ENCODE data around the gene A4GALT. TPM values are rescaled to one million over a fixed set of nuclear protein-coding genes. Genes with fewer than 3 reads are reported as not detected.

A4GALT gene
- total RNA-seq, 2 experiments from 2014 or later = not detected

GRCh38 chr22:42699281-42699975 lies 21.2 kb downstream of the A4GALT start:
- H3K36me3 Mint-ChIP-seq (ENCODE audit: low read depth) = no peaks in the 10 kb centered on the region
- no peaks in the 10 kb centered on the region for H3K4me1 Mint-ChIP-seq
- DNase-seq (no peak), ATAC-seq (no peak)
- intact Hi-C loops (cut with DNase I, micrococcal nuclease) = no loop called here
- ChIA-PET POLR2A (interaction anchor here (0.6 kb wide), 2 partner anchors 33 to 84 kb away, joined by 5 to 8 read pairs; no protein-coding TSS in a partner anchor), CTCF (no interaction called here)
- no peaks in the 10 kb centered on the region for H3K27me3 Mint-ChIP-seq
- no peaks in the 10 kb centered on the region for H3K9me3 Mint-ChIP-seq (ENCODE audit: low read depth)
- no peak overlapping the region for H3K27ac Mint-ChIP-seq
- no peak overlapping the region for H3K4me3 Mint-ChIP-seq

DNA sequence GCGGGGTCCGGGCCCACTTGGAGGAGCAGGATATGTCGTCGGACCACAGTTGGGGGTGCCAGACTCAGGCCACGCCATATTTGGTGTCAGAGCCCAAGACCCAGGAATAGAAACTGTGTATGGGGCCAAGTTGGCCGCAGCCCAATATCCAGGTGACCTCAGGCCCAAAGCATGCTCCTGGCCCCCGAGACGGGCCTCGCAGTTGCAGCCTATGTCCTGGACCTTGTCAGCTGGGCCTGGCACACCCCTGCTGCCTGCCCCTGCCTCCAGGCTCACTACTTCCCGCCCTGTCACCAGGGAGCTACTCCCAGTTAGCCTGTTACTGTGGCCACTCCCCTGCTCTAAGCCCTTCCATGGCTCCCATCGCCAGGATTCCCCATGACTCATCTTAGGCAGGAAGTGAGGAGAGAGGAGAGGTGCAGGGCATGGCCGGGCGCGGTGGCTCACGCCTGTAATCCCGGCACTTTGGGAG lies 23.1 kb downstream of the A4GALT start:
- no peak overlapping the region for H3K27ac Mint-ChIP-seq
- no peaks in the 10 kb centered on the region for H3K4me1 Mint-ChIP-seq
- ATAC-seq (no peak), DNase-seq (no peak)
- POLR2A ChIA-PET = no interaction called here
- H3K27me3 Mint-ChIP-seq = no peaks in the 10 kb centered on the region
- intact Hi-C loops (cut with DNase I, micrococcal nuclease) = no loop called here
- no peaks in the 10 kb centered on the region for H3K36me3 Mint-ChIP-seq (ENCODE audit: low read depth)
- no peak overlapping the region for H3K4me3 Mint-ChIP-seq
- CTCF ChIA-PET = no interaction called here
- H3K9me3 Mint-ChIP-seq (ENCODE audit: low read depth) = no peaks in the 10 kb centered on the region

DNA sequence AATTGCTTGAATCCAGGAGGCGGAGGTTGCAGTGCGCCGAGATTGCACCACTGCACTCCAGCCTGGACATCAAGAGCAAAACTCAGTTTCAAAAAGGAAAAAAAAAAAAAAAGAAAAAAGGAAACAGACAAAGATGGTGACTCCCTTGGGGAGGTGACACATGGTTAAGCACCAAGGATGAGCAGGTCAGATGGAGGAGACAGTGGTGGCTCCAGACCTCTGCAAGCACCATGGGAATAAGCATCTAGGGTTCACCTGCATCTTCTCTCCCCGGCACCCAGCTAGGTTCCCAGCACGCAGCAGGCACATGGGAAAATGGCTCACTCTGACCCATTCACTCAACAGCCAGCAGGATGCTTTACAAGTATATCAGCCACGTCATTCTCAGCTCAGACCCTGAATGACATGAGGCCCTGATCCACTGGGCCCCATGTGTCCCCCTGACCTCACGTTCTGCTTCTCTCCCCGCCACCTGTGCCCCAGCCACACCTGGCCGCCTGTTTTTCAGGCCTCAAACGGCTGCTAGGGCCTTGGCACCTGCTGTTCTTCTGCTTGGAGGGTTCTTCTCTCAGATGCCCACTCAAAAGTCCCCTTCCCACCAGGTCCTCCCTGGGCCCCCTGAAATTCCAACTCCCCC lies 24.2 kb downstream of the A4GALT start:
- ChIA-PET CTCF (interaction anchor here (0.6 kb wide), 1 partner anchor 10 kb away, joined by 3 read pairs; no protein-coding TSS in a partner anchor), POLR2A (no interaction called here)
- no peak overlapping the region for H3K4me3 Mint-ChIP-seq
- no peaks in the 10 kb centered on the region for H3K4me1 Mint-ChIP-seq
- H3K27ac Mint-ChIP-seq = no peak overlapping the region
- H3K27me3 Mint-ChIP-seq = no peaks in the 10 kb centered on the region
- DNase-seq (no peak), ATAC-seq (no peak)
- no peaks in the 10 kb centered on the region for H3K9me3 Mint-ChIP-seq (ENCODE audit: low read depth)
- intact Hi-C loops (cut with DNase I, micrococcal nuclease) = no loop called here
- no peaks in the 10 kb centered on the region for H3K36me3 Mint-ChIP-seq (ENCODE audit: low read depth)

- H3K27me3 Mint-ChIP-seq = no peaks in the 10 kb centered on the region
- intact Hi-C loops (cut with DNase I, micrococcal nuclease) = no loop called here
- H3K4me1 Mint-ChIP-seq = no peaks in the 10 kb centered on the region
- ChIA-PET CTCF (no interaction called here), POLR2A (no interaction called here)
- ATAC-seq = no peak
- no peaks in the 10 kb centered on the region for H3K9me3 Mint-ChIP-seq (ENCODE audit: low read depth)
- H3K4me3 Mint-ChIP-seq = no peak overlapping the region
- H3K36me3 Mint-ChIP-seq (ENCODE audit: low read depth) = no peaks in the 10 kb centered on the region
- no peak for DNase-seq
- no peak overlapping the region for H3K27ac Mint-ChIP-seq
These were observed 25.4 kb downstream of the A4GALT start for GRCh38 chr22:42695294-42695693.

GRCh38 chr22:42693763-42694683 lies 26.6 kb downstream of the A4GALT start:
- H3K27ac Mint-ChIP-seq = no peak overlapping the region
- DNase-seq (no peak), ATAC-seq (no peak)
- ChIA-PET POLR2A (no interaction called here), CTCF (no interaction called here)
- no peaks in the 10 kb centered on the region for H3K9me3 Mint-ChIP-seq (ENCODE audit: low read depth)
- H3K4me3 Mint-ChIP-seq = no peak overlapping the region
- no peaks in the 10 kb centered on the region for H3K27me3 Mint-ChIP-seq
- no peaks in the 10 kb centered on the region for H3K36me3 Mint-ChIP-seq (ENCODE audit: low read depth)
- H3K4me1 Mint-ChIP-seq = no peaks in the 10 kb centered on the region
- intact Hi-C loops (cut with DNase I, micrococcal nuclease) = no loop called here

- no peak for ATAC-seq
- Mint-ChIP-seq H3K4me1 (no peaks in the 10 kb centered on the region), H3K9me3 (ENCODE audit: low read depth) (no peaks in the 10 kb centered on the region), H3K27me3 (no peaks in the 10 kb centered on the region), H3K36me3 (ENCODE audit: low read depth) (no peaks in the 10 kb centered on the region), H3K27ac (no peak overlapping the region), H3K4me3 (no peak overlapping the region)
- no peak for DNase-seq
- intact Hi-C loops (cut with DNase I, micrococcal nuclease) = no loop called here
- ChIA-PET CTCF (no interaction called here), POLR2A (no interaction called here)
These were observed 27.5 kb downstream of the A4GALT start for GRCh38 chr22:42693055-42693762.

DNA sequence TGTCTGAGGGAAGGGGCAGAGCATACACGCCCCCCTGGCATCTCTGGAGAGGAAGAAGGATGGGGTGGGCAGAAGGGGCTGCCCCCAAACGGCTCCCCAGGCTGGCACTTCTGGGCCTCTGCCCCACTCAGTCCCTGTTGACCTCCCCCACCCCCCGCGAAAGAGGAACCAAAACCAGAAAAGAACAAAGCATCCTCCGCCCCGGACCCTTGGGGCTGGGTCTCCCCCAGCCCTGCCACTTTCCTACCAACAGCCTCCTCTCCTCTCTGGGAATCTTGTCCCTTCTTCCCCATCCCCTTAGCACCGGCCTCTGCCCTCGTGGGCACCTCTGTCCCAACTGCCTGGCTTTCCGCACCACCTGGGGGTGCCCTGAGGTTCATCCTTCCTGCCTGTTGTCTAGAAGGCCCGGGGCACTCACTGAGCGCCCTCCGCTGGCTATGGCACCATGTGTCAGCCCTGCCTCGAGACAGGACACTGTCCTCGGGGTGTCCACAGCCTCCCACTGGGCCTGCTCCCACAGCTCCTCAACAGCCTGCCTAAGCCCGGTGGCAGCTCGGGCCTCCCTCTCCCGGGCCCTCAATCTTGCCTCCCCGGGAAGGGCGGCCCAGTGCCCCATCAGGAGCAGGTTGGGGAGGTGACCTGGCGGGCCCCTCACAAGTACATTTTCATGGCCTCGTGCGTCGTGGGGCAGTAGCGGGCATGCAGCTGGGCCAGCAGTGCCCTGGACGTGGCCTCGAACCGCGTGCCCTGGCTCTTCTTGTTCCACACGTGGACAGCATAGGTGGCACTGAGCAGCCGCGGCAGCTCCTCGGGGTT lies 28.2 kb downstream of the A4GALT start:
- Mint-ChIP-seq H3K27me3 (no peaks in the 10 kb centered on the region), H3K4me3 (no peak overlapping the region), H3K36me3 (ENCODE audit: low read depth) (no peaks in the 10 kb centered on the region), H3K4me1 (no peaks in the 10 kb centered on the region), H3K27ac (no peak overlapping the region), H3K9me3 (ENCODE audit: low read depth) (no peaks in the 10 kb centered on the region)
- intact Hi-C loops (cut with DNase I, micrococcal nuclease) = no loop called here
- DNase-seq (peak; percentile 13), ATAC-seq (no peak)
- ChIA-PET CTCF (no interaction called here), POLR2A (interaction anchor here (0.6 kb wide), 1 partner anchor 71 kb away, joined by 3 read pairs; no protein-coding TSS in a partner anchor)

- no peaks in the 10 kb centered on the region for H3K4me1 Mint-ChIP-seq
- ATAC-seq = no peak
- intact Hi-C loops (cut with DNase I, micrococcal nuclease) = no loop called here
- CTCF ChIA-PET = no interaction called here
- H3K27ac Mint-ChIP-seq = no peak overlapping the region
- H3K4me3 Mint-ChIP-seq = no peak overlapping the region
- POLR2A ChIA-PET = interaction anchor here (0.5 kb wide), 1 partner anchor 11 kb away, joined by 3 read pairs; no protein-coding TSS in a partner anchor
- DNase-seq = no peak
- no peaks in the 10 kb centered on the region for H3K36me3 Mint-ChIP-seq (ENCODE audit: low read depth)
- no peaks in the 10 kb centered on the region for H3K27me3 Mint-ChIP-seq
- no peaks in the 10 kb centered on the region for H3K9me3 Mint-ChIP-seq (ENCODE audit: low read depth)
These were observed 29.2 kb downstream of the A4GALT start for GRCh38 chr22:42691440-42691839.

- H3K4me3 Mint-ChIP-seq = no peak overlapping the region
- no peaks in the 10 kb centered on the region for H3K9me3 Mint-ChIP-seq (ENCODE audit: low read depth)
- no peak for ATAC-seq
- no peak for DNase-seq
- intact Hi-C loops (cut with DNase I, micrococcal nuclease) = no loop called here
- no peaks in the 10 kb centered on the region for H3K36me3 Mint-ChIP-seq (ENCODE audit: low read depth)
- no peaks in the 10 kb centered on the region for H3K4me1 Mint-ChIP-seq
- ChIA-PET CTCF (no interaction called here), POLR2A (no interaction called here)
- H3K27ac Mint-ChIP-seq = no peak overlapping the region
- H3K27me3 Mint-ChIP-seq = no peaks in the 10 kb centered on the region
These were observed 32.1 kb downstream of the A4GALT start for GRCh38 chr22:42688241-42689211.
